NCI-H226 (cell line): ENCODE results near the gene GNPDA1.
"Not testable (repeated sequence)": the region's sequence is repeated elsewhere in the genome, so short reads cannot be mapped to it uniquely, and the experiment has no call there.

ENCODE experiments used
- DNase-seq: peaks from one replicate; pipeline ENCODE4 v3.0.0-alpha.2; 2015

The GNPDA1 gene

DNA sequence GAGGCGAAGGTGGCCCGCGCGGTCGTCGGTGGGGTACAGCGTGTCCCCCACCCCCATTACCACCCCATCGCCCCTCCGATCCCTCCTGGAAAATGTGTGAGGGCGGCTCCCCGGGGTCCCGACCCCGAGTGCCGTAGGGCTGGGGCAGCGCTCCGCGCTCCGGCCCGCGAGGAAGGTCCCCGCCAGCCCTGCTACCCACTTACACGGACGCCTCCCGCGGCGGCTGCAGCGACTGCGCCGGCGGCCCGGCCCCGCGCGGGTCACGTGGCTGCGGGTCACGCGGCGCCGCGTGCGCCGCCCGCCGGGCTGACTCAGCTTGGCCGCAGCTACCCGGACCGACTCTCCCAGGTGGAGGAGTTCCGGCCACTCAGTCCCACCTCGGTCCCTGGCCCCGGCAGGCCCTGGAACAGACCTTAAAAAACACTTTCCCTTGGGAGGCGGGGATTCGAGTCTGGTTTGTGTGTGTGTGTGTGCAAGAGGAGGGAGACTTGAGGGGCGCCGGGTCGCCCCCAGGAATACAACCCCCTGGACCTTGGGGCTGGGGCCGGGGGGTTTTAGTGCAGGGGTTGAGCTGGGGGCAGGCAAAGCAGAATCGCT is at the start of gene GNPDA1:
GNPDA1 (minus strand) TSS at position 236 of the 597 bp plus-strand sequence. CDS start 992 bp downstream, outside the sequence.
- DNase-seq = peak; percentile 77

DNA sequence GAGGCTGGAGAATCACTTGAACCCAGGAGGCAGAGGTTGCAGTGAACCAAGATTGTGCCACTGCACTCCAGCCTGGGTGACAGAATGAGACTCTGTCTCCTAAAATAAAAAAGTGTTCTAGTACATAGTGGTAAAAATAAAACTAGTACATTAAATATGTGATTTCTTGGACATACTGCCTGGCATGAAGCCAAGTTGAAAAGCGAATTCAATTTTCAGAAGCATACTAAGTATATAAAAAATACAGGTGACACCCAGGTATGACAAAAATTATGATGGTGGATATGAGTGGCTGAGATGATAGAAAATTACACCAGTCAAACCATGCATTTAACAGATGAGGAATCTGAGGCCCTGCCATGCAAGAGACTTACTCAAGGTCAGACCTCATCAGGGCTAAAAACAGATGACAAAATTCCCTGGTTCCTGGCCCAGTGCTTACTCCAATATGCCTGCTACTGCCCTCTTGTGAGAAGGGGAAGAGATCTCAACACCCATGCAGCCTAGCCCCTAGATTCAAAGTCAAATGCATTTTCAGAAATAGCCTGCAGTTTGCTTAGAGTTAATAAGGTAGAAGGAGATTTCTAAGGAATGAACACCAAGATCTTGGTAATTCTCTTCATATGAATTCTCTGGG is 46.6 kb upstream of the GNPDA1 start:
- no peak for DNase-seq

DNA sequence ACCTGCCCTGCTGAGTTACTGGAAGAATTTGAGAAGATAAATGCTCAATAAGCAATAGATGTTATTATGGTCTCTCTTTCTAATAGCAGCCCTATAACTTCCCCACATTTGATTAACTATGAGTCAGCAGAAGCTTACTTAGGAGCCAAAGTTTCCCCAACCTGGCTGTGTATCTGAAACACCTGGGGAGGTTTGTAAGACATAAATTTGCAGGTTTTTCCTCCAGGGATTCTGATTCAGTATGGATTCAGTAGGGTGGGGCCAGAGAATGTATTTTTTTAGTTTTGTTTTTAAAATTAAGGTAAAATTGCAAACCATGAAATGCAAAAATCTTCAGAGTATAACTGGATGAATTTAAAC is 44.9 kb upstream of the GNPDA1 start:
- DNase-seq = no peak

DNA sequence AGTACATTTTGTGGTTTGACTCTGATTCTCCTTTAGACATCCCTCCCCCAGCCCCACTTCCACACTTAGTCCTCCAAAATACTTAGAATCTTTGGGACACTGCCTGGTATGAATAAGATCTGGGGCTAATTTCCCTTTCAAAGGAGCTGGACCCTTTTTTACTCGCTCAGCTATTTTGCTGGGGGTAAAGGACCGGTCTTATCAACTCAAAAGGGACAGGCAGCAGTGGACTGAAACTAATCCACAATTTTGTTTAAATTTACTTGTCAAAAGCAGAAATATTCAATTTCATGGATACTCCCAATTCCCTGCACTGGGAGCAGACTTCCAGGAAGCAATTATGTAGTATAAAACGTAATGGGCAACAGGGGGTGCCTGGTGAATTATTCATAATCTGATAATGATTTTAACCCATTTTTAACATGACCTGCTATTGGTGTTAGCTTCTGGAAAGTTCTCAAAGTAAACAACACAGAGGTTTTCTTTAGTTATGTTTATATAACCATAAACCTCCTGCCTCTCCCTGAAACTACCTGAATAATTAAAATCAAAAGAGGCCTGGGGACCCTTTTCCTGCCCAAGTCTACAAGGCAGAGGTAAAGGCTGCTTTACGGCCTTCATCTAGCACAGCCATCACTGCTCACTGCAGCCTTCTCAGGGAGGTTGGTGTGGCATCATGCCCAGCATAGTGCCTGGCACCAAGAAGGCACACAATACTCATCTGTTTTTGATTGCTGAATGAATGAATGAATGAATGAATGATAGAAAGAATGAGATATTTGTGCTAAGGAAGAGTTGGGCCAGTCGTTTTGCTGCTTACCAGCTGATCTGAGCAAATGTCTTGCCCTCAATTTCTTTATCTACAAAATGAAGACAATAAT is 44.2 kb upstream of the GNPDA1 start:
- DNase-seq = no peak

DNA sequence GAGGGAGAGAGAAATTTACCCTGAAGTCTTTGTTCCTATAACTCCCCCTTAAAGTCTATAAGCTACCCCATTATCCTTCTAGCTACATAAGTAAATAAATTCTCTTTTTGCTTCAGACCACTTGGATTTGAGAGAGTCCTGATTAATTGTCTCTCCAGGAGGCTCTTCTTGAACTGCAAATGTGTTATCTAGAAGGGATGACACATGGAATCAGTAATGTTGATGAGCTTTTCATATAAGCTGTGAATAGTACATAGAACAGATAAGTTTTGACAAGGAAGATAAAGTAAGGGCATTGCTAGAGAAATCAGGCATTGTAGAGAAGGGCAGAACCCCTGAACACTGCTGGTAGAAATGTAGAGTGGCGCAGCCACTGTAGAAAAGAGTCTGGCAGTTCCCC is 42.5 kb upstream of the GNPDA1 start:
- peak; percentile 33 for DNase-seq

DNA sequence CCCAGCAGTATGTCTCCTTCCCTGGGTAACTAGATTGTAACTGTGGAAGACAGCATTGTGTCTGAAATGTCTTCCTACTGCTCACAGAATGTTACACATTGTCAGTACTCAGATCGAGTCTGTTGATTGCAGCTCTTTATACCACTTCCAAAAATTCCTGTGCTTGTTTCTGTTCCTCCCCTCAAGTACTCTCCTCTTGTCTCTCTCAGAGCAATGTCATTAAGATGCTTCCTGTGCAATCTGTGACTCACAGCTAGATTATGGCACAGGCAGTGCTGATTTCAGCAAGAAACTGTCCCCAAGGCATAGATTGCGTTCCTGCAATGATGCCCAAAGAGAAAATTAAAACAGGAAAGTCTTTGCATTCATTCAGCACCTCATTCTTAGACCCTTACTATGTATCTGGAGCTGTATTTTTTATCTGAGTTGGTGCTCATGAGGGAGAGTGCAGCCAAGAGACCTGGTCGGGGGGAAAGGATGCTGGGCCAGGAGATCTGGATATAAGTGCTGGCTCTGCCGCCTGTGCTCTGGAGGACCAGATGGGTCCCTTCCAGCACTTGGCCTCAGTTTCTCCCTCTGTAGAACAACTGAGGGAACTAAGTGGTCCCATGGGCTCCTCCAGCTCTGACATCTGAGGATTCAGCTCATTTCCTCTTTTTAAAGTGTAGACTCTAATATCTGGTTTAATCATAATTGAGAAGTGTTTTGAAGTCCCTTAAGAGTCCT is 40.8 kb upstream of the GNPDA1 start:
- no peak for DNase-seq

DNA sequence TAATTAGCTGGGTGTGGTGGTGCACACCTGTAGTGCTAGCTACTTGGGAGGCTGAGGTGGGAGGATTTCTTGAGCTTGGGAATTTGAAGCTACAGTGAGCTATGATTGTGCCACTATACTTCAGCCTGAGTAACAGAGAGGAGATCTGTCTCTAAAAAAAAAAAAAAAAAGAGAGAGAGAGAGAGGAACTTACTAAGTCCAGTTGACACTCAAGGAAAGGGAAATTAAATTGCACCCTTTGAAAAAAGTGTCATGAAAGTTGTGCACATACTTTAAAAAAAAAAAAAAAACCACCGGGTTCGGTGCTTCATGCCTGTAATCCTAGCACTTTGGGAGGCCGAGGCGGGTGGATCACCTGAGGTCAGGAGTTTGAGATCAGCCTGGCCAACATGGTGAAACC is 39.2 kb upstream of the GNPDA1 start:
- not testable (repeated sequence) for DNase-seq

DNA sequence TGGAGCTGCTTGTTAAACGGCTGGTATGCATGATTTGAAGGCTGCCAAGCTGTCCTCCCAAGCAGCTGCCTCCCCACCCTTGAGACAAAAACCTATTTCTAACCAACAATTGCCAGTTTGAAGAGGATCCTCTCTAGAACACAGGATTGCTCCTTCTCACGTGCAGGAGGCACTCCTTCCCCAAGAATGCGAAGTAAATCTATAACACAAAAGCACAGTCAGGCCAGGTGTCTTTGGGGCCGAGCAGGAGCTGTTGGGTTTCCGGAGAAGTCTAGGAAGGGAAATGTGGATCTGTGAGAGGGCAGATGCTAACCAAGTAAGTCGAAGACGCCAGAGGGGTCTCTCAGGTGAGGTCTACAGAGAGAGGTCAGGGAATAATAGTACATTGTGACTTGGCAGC is 35.4 kb upstream of the GNPDA1 start:
- DNase-seq = no peak

DNA sequence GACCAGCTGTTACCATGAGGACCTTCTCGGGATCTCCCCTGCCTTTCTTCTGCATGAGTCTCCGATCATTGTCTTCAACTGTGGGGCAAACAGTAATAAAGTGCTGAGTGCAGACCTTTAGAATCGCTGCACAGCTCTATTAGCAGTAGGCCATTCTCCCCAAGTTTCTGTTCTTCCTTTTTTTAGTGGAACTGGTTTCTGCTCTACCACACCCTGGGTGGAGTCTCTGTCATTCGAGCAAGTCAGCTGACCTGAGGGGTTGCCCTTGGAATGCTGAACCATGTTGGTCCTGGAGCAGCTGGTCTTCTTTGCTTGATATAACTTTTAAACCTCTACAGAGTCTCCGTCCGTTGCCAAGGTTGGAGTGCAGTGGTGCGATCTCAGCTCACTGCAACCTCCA is 33.4 kb upstream of the GNPDA1 start:
- no peak for DNase-seq

DNA sequence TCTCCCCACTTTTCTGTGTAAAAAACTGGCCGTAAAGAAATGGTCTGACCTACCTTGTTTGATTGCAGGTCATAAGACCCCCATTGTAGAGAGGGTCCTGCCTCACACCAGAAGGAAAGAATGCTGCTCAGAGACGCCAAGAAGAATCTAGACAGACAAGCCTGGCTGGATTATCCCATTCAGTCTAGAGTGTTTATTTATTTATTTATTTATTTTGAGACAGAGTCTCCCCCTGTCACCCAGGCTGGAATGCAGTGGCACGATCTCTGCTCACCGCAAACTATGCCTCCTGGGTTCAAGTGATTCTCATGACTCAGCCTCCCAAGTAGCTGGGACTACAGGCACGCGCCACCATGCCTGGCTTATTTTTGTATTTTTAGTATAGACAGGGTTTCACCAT is 28.1 kb upstream of the GNPDA1 start:
- not testable (repeated sequence) for DNase-seq

DNA sequence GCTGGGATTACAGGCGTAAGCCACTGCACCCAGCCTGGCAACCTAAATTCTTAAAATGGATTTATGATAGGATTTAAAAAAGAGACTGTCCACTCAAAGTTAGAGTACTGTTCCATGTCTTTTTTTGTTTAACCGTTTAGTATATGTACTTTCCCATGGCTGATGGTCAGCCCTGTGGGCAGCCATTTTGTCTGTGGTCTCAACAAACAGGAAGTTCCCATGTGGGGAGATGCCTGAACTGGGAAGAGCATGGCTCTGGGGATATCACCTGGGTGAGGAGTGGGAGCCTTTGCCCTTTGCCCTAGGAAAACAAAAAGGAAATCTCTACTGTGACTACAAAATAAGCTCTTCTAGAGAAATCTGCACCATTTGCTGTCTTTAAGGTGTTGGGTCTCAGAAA is 27.5 kb upstream of the GNPDA1 start:
- no peak for DNase-seq

DNA sequence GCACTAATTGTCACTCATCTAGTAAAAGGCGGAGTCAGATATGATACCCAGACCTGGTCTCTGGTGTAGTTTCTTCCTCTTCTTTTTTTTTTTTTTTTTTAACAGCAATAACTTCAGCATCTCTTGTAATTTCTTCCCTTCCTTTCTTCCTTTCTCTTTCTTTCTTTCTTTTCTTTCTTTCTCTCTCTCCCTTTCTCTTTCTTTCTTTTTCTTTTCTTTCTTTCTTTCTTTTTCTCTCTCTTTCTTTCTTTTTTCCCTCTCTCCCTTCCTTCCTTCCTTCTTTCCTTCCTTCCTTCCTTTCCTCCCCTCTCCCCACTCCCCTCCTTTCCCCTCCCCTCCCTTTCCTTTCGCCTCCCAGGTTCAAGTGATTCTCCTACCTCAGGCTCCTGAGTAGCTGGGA is 25.9 kb upstream of the GNPDA1 start:
- no peak for DNase-seq

DNA sequence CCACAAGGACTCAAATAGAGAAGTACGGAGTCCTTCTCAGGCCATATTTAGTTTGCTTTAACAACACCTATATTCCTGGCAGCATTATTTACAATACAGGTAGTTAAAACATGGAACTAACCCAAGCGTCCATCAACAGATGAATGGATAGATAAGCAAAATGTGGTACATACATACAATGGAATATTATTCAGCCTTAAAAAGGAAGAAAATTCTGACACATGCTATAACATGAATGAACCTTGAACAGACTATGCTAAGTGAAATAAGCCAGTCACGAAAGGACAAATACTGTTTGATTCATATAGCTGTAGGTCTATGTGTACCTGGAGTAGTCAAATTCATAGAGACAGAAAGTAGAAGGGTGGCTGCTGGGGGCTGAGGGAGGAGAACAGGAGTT is 24.8 kb upstream of the GNPDA1 start:
- not testable (repeated sequence) for DNase-seq

DNA sequence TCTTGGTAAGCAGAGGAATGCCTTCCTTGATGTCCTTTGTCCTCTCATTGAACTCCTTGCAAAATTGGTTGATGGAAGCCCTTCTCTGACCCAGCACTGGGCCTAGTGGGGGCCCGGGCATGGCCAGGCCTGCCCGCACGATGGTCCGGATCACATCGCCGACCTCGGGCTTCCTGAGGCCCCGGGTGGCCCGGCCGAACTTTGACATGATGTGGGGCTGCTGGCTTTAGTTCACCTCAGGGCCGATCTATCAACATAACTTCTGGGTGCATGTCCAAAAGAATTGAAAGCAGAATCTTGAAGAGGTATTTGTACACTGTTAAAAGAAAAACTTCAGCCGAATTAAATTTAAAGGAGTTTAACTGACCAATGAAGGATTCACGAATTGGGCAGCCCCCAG is 24.1 kb upstream of the GNPDA1 start:
- DNase-seq = no peak

DNA sequence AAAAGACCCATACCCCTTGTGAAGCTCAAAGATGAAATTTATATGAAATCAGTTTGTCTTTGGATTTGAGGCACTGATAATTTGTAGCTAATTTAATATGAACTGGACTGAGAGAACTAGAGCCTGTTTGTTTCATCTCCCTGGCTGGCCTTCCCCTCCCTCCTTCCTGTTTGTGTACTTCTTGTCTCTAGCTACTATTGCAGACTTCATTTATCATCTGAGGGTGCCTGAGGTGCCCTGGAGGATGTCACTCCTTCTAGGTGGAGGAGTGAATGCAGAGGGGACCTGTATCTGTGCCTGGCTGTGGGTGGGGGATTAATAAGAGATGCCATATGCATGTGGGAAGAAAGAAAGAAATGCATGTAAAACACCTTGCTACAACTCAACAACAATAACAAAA is 22.2 kb upstream of the GNPDA1 start:
- no peak for DNase-seq

DNA sequence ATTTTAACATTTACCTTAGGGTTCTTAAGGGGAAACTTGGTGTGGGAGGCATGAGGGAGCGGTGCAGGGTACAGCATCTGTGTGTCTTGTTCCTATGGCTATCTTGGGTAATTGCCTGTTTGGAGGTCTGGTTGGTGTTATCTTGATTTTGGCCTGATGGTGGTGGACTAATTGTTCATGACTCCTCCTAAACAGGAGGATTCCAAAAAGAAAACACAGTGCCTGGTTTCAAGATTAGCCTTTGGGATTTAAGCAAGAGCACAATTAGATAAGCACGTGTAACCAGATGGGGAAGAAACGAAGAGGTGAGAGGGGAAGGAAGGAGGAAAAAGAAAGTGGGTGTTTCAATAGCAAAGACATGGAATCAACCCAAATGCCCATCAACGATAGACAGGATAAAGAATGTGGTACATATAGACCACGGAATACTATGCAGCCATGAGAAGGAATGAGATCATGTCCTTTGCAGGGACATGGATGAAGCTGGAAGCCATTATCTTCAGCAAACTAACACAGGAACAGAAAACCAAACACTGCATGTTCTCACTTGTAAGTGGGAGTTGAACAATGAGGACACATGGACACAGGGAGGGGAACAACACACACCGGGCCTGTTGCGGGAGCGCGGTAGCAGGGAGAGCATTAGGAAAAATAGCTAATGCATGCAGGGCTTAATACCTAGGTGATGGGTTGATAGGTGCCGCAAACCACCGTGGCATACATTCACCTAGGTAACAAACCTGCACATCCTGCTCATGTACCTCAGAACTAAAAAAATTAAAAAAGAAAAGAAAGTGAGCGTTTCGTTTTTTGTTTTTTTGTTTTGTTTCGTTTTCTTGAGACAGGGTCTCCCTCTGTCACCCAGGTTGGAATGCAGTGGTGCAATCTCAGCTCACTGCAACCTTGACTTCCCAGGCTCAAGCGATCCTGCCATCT is 21.1 kb upstream of the GNPDA1 start:
- not testable (repeated sequence) for DNase-seq

DNA sequence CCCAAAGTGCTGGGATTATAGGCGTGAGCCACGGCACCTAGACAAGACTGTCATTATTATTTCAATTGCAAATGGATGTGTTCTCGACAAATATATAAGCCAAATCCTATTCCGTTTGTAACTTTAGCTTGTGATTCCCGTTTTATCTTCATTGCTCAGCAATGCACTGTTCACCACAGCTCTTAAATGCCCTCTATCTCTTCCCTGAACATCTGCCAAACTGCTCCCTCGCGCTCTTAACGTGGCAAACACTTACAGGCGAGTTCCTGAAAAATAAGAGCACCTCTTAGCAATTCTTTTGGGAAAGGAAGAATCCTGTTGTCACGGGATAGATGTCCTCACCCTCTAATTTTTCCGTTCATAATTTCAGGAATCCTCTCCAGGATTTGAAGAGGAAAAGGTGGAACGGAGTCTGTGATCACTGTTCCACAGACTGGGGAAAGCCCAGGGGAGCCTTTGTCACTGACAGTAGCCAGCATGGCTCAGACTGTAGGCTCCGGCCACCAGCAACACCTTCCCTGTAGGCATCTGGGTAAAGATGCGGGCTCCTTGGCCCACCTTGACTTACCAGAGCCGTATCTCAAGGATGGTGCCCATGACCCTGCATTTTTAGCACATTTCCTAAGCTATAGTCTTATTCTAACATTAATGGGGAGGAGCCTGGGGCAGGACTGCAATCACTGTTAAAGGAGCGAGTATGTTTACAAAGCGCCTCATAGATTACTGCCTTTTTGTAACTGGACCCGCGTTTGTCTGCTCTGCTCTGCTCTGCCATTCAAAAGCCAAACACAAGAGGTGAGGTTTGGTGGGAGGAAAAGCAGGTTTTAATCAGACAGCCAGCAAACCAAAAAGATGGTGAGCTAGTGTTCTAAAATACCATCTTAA is 20.2 kb upstream of the GNPDA1 start:
- DNase-seq = no peak

DNA sequence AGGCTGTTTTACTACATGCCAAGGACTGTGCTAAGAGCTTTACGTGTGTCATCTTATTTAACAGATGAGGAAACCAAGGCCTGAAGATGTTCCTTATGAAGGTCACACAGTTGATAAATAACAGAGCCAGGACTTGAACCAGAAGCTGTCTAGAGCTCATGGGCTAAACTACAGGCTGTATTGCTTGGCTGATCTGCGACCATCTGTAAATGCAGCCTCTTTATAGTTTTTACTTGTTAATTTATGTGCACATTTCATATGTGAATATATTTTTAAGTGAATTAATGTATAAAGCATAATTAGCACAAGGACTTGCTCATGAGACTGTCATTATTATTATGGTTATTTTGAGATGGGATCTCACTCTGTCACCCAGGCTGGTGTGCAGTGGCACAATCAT is 19.3 kb upstream of the GNPDA1 start:
- DNase-seq = no peak

DNA sequence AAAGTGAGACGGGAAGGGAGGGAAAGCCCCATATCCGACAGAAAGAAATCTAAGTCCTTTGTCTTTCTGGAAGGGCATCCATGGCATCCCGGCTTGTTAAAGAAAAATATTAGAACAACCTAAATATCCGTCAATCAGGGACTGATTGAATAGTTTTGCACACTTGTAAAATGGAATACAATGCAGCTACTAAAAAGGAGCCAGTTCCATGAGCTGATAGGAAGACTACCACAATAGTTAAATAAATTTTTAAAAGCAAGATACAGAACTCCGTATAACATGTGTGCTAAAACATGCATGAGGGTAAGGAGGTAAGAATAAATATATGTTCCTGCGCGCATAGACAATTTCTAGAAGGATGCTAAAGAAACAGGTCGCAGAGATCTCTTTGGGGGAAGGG is 12.8 kb upstream of the GNPDA1 start:
- DNase-seq = no peak

DNA sequence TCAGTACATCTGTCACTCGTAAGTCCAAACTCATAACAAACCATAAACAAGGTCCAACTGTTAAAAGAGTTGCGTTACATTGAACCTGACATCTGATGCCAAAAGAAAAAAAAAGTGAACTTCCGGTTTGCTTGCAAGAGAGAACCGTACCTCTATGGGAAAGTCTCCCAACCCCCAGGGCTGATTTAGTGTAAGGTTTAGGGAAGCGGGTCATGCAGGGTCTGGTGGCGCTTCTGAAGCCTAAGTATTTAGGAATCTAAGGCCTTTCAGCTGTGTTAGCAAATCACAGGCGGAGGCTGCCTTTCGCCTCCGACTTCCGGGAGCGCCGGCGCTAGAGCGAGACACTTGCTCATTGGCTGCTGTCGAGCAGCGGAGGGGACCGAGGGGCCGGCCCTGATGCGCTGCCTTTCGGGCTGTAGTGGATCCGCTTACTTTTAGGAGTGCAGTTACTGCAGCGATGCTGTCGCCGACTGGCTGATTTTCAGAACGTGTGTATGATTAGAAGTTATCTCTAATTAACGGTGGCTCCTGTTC is 12.0 kb upstream of the GNPDA1 start:
- DNase-seq = peak; percentile 88

DNA sequence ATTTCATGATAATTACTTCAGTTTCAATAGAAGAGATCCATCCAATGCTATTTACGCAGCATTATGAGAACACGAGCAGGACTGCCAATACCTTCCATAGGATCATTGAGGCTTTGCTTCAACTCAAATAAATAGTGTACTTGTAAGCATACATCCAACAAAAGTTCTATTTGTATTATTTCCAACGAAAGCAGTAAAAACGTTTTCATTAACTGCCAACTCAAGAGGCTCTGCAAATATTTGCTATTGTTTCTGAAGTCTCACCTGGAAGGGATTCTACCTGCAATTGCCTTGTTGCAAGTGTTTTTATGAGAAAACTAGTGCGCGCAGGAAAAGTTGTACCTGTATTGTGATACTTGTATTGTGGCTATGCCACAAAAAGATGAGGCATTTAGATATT is 11.0 kb upstream of the GNPDA1 start:
- DNase-seq = no peak
